Pancreas (tissue), 10 donors: ENCODE data around the gene ATG7. TPM values are rescaled to one million over a fixed set of nuclear protein-coding genes. Genes with fewer than 3 reads are reported as not detected.
"Not testable (repeated sequence)": the region's sequence is repeated elsewhere in the genome, so short reads cannot be mapped to it uniquely, and the experiment has no call there.

Experiments
- ATAC-seq, 4 donors: fragments of 200-7000 bp; cut with Tn5 transposase; one replicate each; pipeline versions ENCODE4 v1.8.0 to v1.9.1; 2020; ENCODE audit warnings: mild to moderate bottlenecking in 4 of 4, moderate library complexity in 4 of 4
- DNase-seq, 6 donors: peaks; one replicate each; pipeline ENCODE4 v3.0.0-alpha.2; 2020
- FAIRE-seq: peaks from 2 replicates; lab custom pipeline; 2012; peaks lifted over from hg19 to GRCh38; lab: Jason Lieb, UNC
- H3K27ac ChIP-seq, 4 donors: fragments of 200-600 bp; sonication (generic); 1 replicate in 3 of 4; 2 replicates in 1 of 4; pipeline versions ENCODE4 v1.5.0 to v1.8.0; 2020
- H3K27me3 ChIP-seq, 4 donors: fragments of 200-600 bp; one replicate each; pipeline ENCODE4 v1.8.0; 2021
- H3K36me3 ChIP-seq, 3 donors: fragments of 200-600 bp; sonication (generic) in 1 of 3; one replicate each; pipeline versions ENCODE4 v1.5.0 to v1.8.0; 2020 to 2021
- H3K4me1 ChIP-seq, 3 donors: fragments of 200-600 bp; one replicate each; pipeline ENCODE4 v1.8.0; 2021
- H3K4me3 ChIP-seq, 4 donors: fragments of 200-600 bp; sonication (generic) in 2 of 4; one replicate each; pipeline versions ENCODE4 v1.5.0 to v1.8.0; 2020 to 2021
- H3K9me3 ChIP-seq, 4 donors: fragments of 200-600 bp; one replicate each; pipeline ENCODE4 v1.8.0; 2021
- CTCF ChIP-seq, 4 donors: fragments of 200-600 bp; sonication (generic) in 3 of 4; IDR thresholded peaks; one replicate each; pipeline versions ENCODE4 v1.5.0 to v1.8.0; 2021; ENCODE audit warnings: antibody characterized with exemption in 4 of 4
- WGBS, 2 donors: extraction: QIAGEN DNeasy Blood & Tissue Kit; methylation state at CpG; one replicate each; pipeline ENCODE4 v1.1.7; 2013; 5-methylcytosine and 5-hydroxymethylcytosine counted together
- intact Hi-C, 3 donors: fragments of 100-400 bp; cut with DNase I; formaldehyde crosslinking; loops; one replicate each; pipeline versions ENCODE4 v1.11.1 to v1.14.2; 2022
- polyA plus RNA-seq, 2 donors: library from polyadenylated mRNA; stranded (reverse); fragments of 200-250 nt; gene quantifications; one replicate each; pipeline ENCODE4 v1.2.3, GENCODE V29; 2013
- total RNA-seq, 6 donors: library from RNA; stranded (reverse); fragmentation: NEBNext Ultra II Directional in 4 of 6; extraction: Animal tissue kit (Norgen Biotek cat#: 25700) in 4 of 6; gene quantifications; one replicate each; pipeline versions ENCODE4 v1.2.1 to v1.2.4, GENCODE V29; 2021 to 2023
- donor health status: healthy with polysubstance abuse.
- donor health status: DM: no; HTN: no; CAD: no; lungs with moderate emphysema.
- donor health status: DM: no; HTN: no; CAD: no.
- donor health status: control.
- donor health status: control.
- donor health status: Bipolar disorder and iron deficiency.
- donor health status: DM: yes; HTN: yes; CAD: no.
- donor health status: DM: no; HTN: no; CAD: no.
- donor health status: DM: no; HTN: no; CAD: no.
- donor health status: DM: yes; HTN: yes; CAD: no.

ATG7 gene
- total and polyA plus RNA-seq, 8 donors = 5.1 to 28.0 (median 15.7) TPM

GRCh38 chr3:11437506-11437905 is 165.3 kb downstream of the ATG7 start:
- TF ChIP-seq CTCF (IDR thresholded peaks at IDR 0.05) = no peak
- Histone ChIP-seq H3K36me3 (no peaks in the 10 kb centered on the region), H3K4me1 (peaks cover 0 to 12% (median 8%) of the 10 kb centered on the region in 3 donors), H3K27ac (no peak overlapping the region), H3K9me3 (no peaks in the 10 kb centered on the region), H3K4me3 (no peak overlapping the region), H3K27me3 (no peaks in the 10 kb centered on the region)
- intact Hi-C loops = no loop called here
- DNase-seq (no peak), FAIRE-seq (no peak), ATAC-seq (no peak)
- WGBS, 2 donors = 91 to 93% methylated on average over 6 of the region's 6 CpGs

GRCh38 chr3:11438646-11439045 is 166.4 kb downstream of the ATG7 start:
- no peak for FAIRE-seq
- intact Hi-C loops = no loop called here
- DNase-seq = no peak
- no peak overlapping the region for H3K4me3 ChIP-seq
- no peaks in the 10 kb centered on the region for H3K27me3 ChIP-seq
- ATAC-seq = no peak
- H3K4me1 ChIP-seq = peaks cover 0 to 8% (median 8%) of the 10 kb centered on the region in 3 donors
- 88 to 98% methylated on average over 2 of the region's 2 CpGs for WGBS, 2 donors
- H3K27ac ChIP-seq = no peak overlapping the region
- no peaks in the 10 kb centered on the region for H3K36me3 ChIP-seq
- H3K9me3 ChIP-seq = no peaks in the 10 kb centered on the region
- TF ChIP-seq CTCF (IDR thresholded peaks at IDR 0.05) = no peak

- H3K27me3 ChIP-seq, H3K4me1 ChIP-seq, H3K4me3 ChIP-seq, H3K9me3 ChIP-seq, ATAC-seq, FAIRE-seq, H3K36me3 ChIP-seq, H3K27ac ChIP-seq, DNase-seq, intact Hi-C loops: not testable (repeated sequence)
- WGBS, 2 donors = 89% methylated on average over 7 of the region's 7 CpGs
Measured at GRCh38 chr3:11441346-11441745, 169.1 kb downstream of the ATG7 start.

- no peak overlapping the region for H3K4me3 ChIP-seq
- TF ChIP-seq CTCF (IDR thresholded peaks at IDR 0.05) = no peak
- H3K4me1 ChIP-seq = no peaks in the 10 kb centered on the region
- no peaks in the 10 kb centered on the region for H3K27me3 ChIP-seq
- DNase-seq = no peak
- ATAC-seq = no peak
- no peak overlapping the region for H3K27ac ChIP-seq
- H3K36me3 ChIP-seq = no peaks in the 10 kb centered on the region
- intact Hi-C loops = no loop called here
- H3K9me3 ChIP-seq = no peaks in the 10 kb centered on the region
- WGBS, 2 donors = 89 to 100% methylated on average over 1 of the region's 1 CpG
- FAIRE-seq = no peak
Measured at GRCh38 chr3:11444404-11444803, 172.2 kb downstream of the ATG7 start.

- H3K27me3 ChIP-seq, H3K4me3 ChIP-seq, H3K27ac ChIP-seq, DNase-seq, H3K36me3 ChIP-seq, ATAC-seq, FAIRE-seq, H3K9me3 ChIP-seq, intact Hi-C loops, H3K4me1 ChIP-seq: not testable (repeated sequence)
- WGBS, 2 donors = 94 to 95% methylated on average over 3 of the region's 3 CpGs
Measured at GRCh38 chr3:11445193-11445592, 173.0 kb downstream of the ATG7 start.

- WGBS, 2 donors = 69 to 72% methylated on average over 2 of the region's 2 CpGs
- intact Hi-C loops = no loop called here
- no peak for FAIRE-seq
- Histone ChIP-seq H3K27ac (no peak overlapping the region), H3K27me3 (no peaks in the 10 kb centered on the region), H3K36me3 (no peaks in the 10 kb centered on the region), H3K4me3 (no peak overlapping the region), H3K9me3 (no peaks in the 10 kb centered on the region), H3K4me1 (no peaks in the 10 kb centered on the region)
- TF ChIP-seq CTCF (IDR thresholded peaks at IDR 0.05) = no peak
- no peak for ATAC-seq
- DNase-seq = no peak
Measured at GRCh38 chr3:11445883-11446282, 173.7 kb downstream of the ATG7 start.
